PC-3 (cell line): ENCODE measurements around the gene PITX3. TPM values are rescaled to one million over a fixed set of nuclear protein-coding genes. Genes with fewer than 3 reads are reported as not detected.
"Not testable (repeated sequence)": the region's sequence is repeated elsewhere in the genome, so short reads cannot be mapped to it uniquely, and the experiment has no call there.

Experiments
- ATAC-seq: fragments of 200-7000 bp; cut with Tn5 transposase; 2 replicates; pipeline ENCODE4 v1.9.1; 2020; ENCODE audit warnings: mild to moderate bottlenecking, moderate library complexity
- BruUV-seq: library from RNA; stranded (reverse); fragments of 400-500 nt; replicated peaks from 2 replicates; lab custom pipeline; 2021; lab: Mats Ljungman, UMichigan
- CTCF ChIA-PET: fragments of 300-600 bp; sonication (Branson Sonifier 250); formaldehyde crosslinking; loops from one replicate; lab custom pipeline; 2022; ENCODE audit warnings: antibody characterized with exemption; lab: Charles Lee
- POLR2A ChIA-PET: fragments of 300-600 bp; sonication (Branson Sonifier 250); formaldehyde crosslinking; loops from one replicate; lab custom pipeline; 2022; ENCODE audit warnings: antibody characterized with exemption; ENCODE audit not compliant: unreplicated experiment; lab: Charles Lee
- DNase-seq: peaks from one replicate; pipeline ENCODE4 v3.0.0-alpha.2; 2015
- H2AFZ ChIP-seq: fragments of 300-600 bp; sonication (generic); 2 replicates; pipeline ENCODE4 v1.6.0; 2016; ENCODE audit warnings: antibody characterized with exemption, low read length
- H3F3A ChIP-seq: fragments of 300-600 bp; sonication (generic); one replicate; pipeline ENCODE4 v1.6.0; 2017; ENCODE audit warnings: antibody characterized with exemption, low read length, control low read depth, mild to moderate bottlenecking; ENCODE audit not compliant: unreplicated experiment
- H3K27ac ChIP-seq: fragments of 300-600 bp; sonication (generic); 2 replicates; pipeline ENCODE4 v1.5.1; 2016; ENCODE audit warnings: mild to moderate bottlenecking, low read length
- H3K27me3 ChIP-seq: fragments of 300-600 bp; sonication (generic); 2 replicates; pipeline ENCODE4 v1.6.1; 2016; ENCODE audit warnings: low read length, mixed read lengths
- H3K36me3 ChIP-seq: fragments of 300-600 bp; sonication (generic); 2 replicates; pipeline ENCODE4 v1.6.1; 2016; ENCODE audit warnings: low read depth, mixed run types, low read length, mixed read lengths
- H3K4me1 ChIP-seq: fragments of 300-600 bp; sonication (generic); 2 replicates; pipeline ENCODE4 v1.5.1; 2016; ENCODE audit warnings: low read length; ENCODE audit not compliant: insufficient read depth
- H3K4me2 ChIP-seq: fragments of 300-600 bp; sonication (generic); 2 replicates; pipeline ENCODE4 v1.6.0; 2016; ENCODE audit warnings: low read length
- H3K4me3 ChIP-seq: fragments of 300-600 bp; sonication (generic); 2 replicates; pipeline ENCODE4 v1.5.1; 2016; ENCODE audit warnings: mild to moderate bottlenecking, low read length, mixed read lengths
- H3K79me2 ChIP-seq: fragments of 300-600 bp; sonication (generic); 2 replicates; pipeline ENCODE4 v1.6.1; 2017; ENCODE audit warnings: low read length, mixed read lengths
- H3K9ac ChIP-seq: fragments of 300-600 bp; sonication (generic); 2 replicates; pipeline ENCODE4 v1.6.0; 2016; ENCODE audit warnings: mild to moderate bottlenecking, low read length
- H3K9me2 ChIP-seq: fragments of 300-600 bp; sonication (generic); replicated peaks from 2 replicates; pipeline ENCODE4 v1.6.1; 2016; ENCODE audit warnings: mixed run types, low read length, mixed read lengths
- H3K9me3 ChIP-seq: fragments of 300-600 bp; sonication (generic); 2 replicates; pipeline ENCODE4 v1.6.1; 2016; ENCODE audit warnings: low read length, mixed read lengths
- H4K20me1 ChIP-seq: fragments of 300-600 bp; sonication (generic); 2 replicates; pipeline ENCODE4 v1.6.1; 2016; ENCODE audit warnings: low read length, mixed read lengths
- EZH2 ChIP-seq: fragments of 300-600 bp; sonication (generic); IDR thresholded peaks from one replicate; pipeline ENCODE4 v1.6.1; 2017; ENCODE audit warnings: antibody characterized with exemption, mild to moderate bottlenecking, low read length; ENCODE audit not compliant: unreplicated experiment
- EZH2phosphoT487 ChIP-seq: fragments of 300-600 bp; sonication (generic); IDR thresholded peaks from 2 replicates; pipeline ENCODE4 v1.6.1; 2018; ENCODE audit warnings: mild to moderate bottlenecking, antibody characterized with exemption, low read length, borderline replicate concordance
- intact Hi-C: fragments of 100-400 bp; cut with micrococcal nuclease; formaldehyde crosslinking; loops from 2 replicates; pipeline ENCODE4 v1.9.0; 2023
- total RNA-seq: library from RNA; depleted of rRNA; stranded (reverse); fragments of >200 nt; gene quantifications from 2 replicates; pipeline ENCODE4 v1.2.3, GENCODE V29; 2014
- TF ChIP-seq, protein P1 (sequence below): fragments of 300-600 bp; sonication (generic); conservative IDR thresholded peaks from 2 replicates; pipeline ENCODE4 v1.5.1; 2017; ENCODE audit warnings: antibody characterized with exemption, low read depth, mild to moderate bottlenecking, low read length

PITX3 gene
- total RNA-seq, 1 experiment from 2014 or later = not detected

DNA sequence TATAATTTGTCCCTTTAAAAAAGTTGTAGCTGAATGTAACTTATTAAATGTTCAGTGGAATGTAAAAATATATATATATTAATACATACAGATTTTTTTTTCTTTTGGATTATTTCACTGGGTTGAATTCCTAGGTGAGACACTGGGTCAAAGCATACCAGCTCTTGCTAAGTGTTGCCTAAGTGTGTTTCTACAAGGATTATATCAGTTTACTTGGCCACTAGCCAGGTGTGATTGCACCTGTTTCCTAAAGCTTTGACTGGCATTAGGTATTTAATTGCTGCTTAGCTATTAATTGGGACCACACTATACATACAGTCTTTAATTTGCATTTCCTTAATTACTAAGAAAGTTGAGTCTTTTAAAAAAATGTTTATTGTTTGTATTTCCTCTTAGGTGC is 20.7 kb downstream of the PITX3 start:
- Histone ChIP-seq H3K9ac (no peak overlapping the region), H3K27ac (no peak overlapping the region), H3K4me2 (no peak overlapping the region), H3K79me2 (no peaks in the 10 kb centered on the region), H3K36me3 (no peaks in the 10 kb centered on the region), H2AFZ (no peak overlapping the region), H4K20me1 (no peaks in the 10 kb centered on the region), H3K4me3 (no peak overlapping the region), H3K9me3 (no peaks in the 10 kb centered on the region), H3F3A (no peaks in the 10 kb centered on the region), H3K4me1 (0 out of 2 replicates have a peak, but pooled peaks cover under 1% of the 10 kb centered on the region), H3K9me2 (no peaks in the 10 kb centered on the region), H3K27me3 (no peaks in the 10 kb centered on the region)
- intact Hi-C loops = no loop called here
- POLR2A ChIA-PET = no interaction called here
- CTCF ChIA-PET = no interaction called here
- no peak for TF ChIP-seq EZH2phosphoT487
- no peak for TF ChIP-seq EZH2
- TF ChIP-seq, protein P1, sequence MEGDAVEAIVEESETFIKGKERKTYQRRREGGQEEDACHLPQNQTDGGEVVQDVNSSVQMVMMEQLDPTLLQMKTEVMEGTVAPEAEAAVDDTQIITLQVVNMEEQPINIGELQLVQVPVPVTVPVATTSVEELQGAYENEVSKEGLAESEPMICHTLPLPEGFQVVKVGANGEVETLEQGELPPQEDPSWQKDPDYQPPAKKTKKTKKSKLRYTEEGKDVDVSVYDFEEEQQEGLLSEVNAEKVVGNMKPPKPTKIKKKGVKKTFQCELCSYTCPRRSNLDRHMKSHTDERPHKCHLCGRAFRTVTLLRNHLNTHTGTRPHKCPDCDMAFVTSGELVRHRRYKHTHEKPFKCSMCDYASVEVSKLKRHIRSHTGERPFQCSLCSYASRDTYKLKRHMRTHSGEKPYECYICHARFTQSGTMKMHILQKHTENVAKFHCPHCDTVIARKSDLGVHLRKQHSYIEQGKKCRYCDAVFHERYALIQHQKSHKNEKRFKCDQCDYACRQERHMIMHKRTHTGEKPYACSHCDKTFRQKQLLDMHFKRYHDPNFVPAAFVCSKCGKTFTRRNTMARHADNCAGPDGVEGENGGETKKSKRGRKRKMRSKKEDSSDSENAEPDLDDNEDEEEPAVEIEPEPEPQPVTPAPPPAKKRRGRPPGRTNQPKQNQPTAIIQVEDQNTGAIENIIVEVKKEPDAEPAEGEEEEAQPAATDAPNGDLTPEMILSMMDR = no peak
- BruUV-seq = no TSS peak
- DNase-seq (no peak), ATAC-seq (no peak)

DNA sequence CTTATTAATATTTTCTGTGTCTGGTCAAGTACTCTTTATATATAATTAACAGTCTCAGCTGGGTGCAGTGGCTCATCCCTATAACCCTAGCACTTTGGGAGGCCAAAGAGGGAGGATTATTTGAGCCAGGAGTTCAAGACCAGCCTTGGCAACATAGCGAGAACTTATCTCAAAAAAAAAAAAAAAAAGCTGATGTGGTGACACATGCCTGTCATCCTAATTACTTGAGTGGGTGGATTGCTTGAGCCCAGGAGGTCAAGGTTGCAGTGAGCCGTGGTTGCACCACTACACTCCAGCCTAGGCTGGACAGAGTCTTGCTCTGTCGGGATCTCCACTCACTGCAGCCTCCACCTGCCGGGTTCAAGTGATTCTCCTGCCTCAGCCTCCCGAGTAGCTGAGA is 21.9 kb downstream of the PITX3 start:
- ChIA-PET POLR2A (interaction anchor here (0.6 kb wide), 1 partner anchor 344 kb away, joined by 10 read pairs; no protein-coding TSS in a partner anchor), CTCF (interaction anchor here (0.8 kb wide), 1 partner anchor 10 kb away, joined by 5 read pairs; no protein-coding TSS in a partner anchor)
- no peak overlapping the region for H3K27ac ChIP-seq
- TF ChIP-seq EZH2 (no peak), EZH2phosphoT487 (no peak)
- TF ChIP-seq, protein P1 = no peak
- H3K4me3 ChIP-seq = no peak overlapping the region
- H3K4me2 ChIP-seq = no peak overlapping the region
- no peaks in the 10 kb centered on the region for H3F3A ChIP-seq
- DNase-seq (no peak), ATAC-seq (no peak)
- no peak overlapping the region for H3K9ac ChIP-seq
- H3K9me2 ChIP-seq = no peaks in the 10 kb centered on the region
- BruUV-seq = no TSS peak
- no peaks in the 10 kb centered on the region for H4K20me1 ChIP-seq
- H3K9me3 ChIP-seq = no peaks in the 10 kb centered on the region
- no peak overlapping the region for H2AFZ ChIP-seq
- intact Hi-C loops = no loop called here
- H3K79me2 ChIP-seq = no peaks in the 10 kb centered on the region
- H3K27me3 ChIP-seq = no peaks in the 10 kb centered on the region
- no peaks in the 10 kb centered on the region for H3K36me3 ChIP-seq
- no peaks in the 10 kb centered on the region for H3K4me1 ChIP-seq

DNA sequence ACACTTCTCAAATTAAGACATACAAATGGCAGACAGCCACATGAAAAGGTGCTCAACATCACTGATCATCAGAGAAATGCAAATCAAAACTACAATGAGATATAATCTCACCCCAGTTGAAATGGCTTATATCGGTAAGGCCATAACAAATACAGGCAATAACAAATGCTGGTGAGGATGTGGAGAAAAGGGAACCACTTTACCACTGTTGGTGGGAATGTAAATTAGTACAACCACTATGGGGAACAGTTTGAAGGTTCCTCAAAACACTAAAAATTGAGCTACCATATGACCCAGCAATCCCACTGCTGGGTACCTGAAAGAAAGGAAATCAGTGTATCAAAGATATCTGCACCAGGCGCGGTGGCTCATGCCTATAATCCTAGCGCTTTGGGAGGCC is 27.7 kb downstream of the PITX3 start:
- ATAC-seq, H3K9me2 ChIP-seq, H2AFZ ChIP-seq, H3K4me3 ChIP-seq, H3K4me2 ChIP-seq, CTCF ChIA-PET, H3K9me3 ChIP-seq, intact Hi-C loops, H3K79me2 ChIP-seq, H3K4me1 ChIP-seq, H3K9ac ChIP-seq, H3K36me3 ChIP-seq, POLR2A ChIA-PET, DNase-seq, H3K27ac ChIP-seq, H3F3A ChIP-seq, H4K20me1 ChIP-seq, H3K27me3 ChIP-seq, BruUV-seq: not testable (repeated sequence)
